ENCODE data around the gene MYD88. TPM values are rescaled to one million over a fixed set of nuclear protein-coding genes. Genes with fewer than 3 reads are reported as not detected.

Gene MYD88
- total RNA-seq, 2 donors from 2014 or later: 11.9 to 33.3 TPM

- Histone ChIP-seq H3K27me3 (no peaks in the 10 kb centered on the region), H3K4me1 (no peaks in the 10 kb centered on the region), H3K9me3 (no peaks in the 10 kb centered on the region), H3K27ac (no peak overlapping the region), H3K4me3 (no peak overlapping the region), H3K36me3 (replicated peaks in 1 of 2; ENCODE audit: insufficient read depth in 1 of 2, low read depth in 2 of 2) (no peaks in the 10 kb centered on the region)
- intact Hi-C loops (cut with DNase I): no loop called here
- WGBS, 2 donors: 78 to 86% methylated on average over 3 of the region's 3 CpGs
- no peak for TF ChIP-seq POLR2A (IDR thresholded peaks at IDR 0.05)
- TF ChIP-seq CTCF (IDR thresholded peaks at IDR 0.05): no peak
- DNase-seq: no peak
- ATAC-seq: no peak
Measured at GRCh38 chr3:38100498-38100897, 38.0 kb upstream of the MYD88 start.

- no peak overlapping the region for H3K4me3 ChIP-seq
- ATAC-seq (no peak), DNase-seq (no peak)
- intact Hi-C loops (cut with DNase I): no loop called here
- no peaks in the 10 kb centered on the region for H3K4me1 ChIP-seq
- no peaks in the 10 kb centered on the region for H3K36me3 ChIP-seq (replicated peaks in 1 of 2; ENCODE audit: insufficient read depth in 1 of 2, low read depth in 2 of 2)
- H3K9me3 ChIP-seq: no peaks in the 10 kb centered on the region
- no peak overlapping the region for H3K27ac ChIP-seq
- no peak for TF ChIP-seq POLR2A (IDR thresholded peaks at IDR 0.05)
- TF ChIP-seq CTCF (IDR thresholded peaks at IDR 0.05): no peak
- H3K27me3 ChIP-seq: no peaks in the 10 kb centered on the region
- 81 to 89% methylated on average over 6 of the region's 6 CpGs for WGBS, 2 donors
Measured at GRCh38 chr3:38101811-38102443, 36.5 kb upstream of the MYD88 start.

- WGBS, 2 donors: 43 to 53% methylated on average over 1 of the region's 1 CpG
- no peak for DNase-seq
- Histone ChIP-seq H3K27me3 (no peaks in the 10 kb centered on the region), H3K27ac (no peak overlapping the region), H3K9me3 (no peaks in the 10 kb centered on the region), H3K4me3 (no peak overlapping the region), H3K4me1 (no peaks in the 10 kb centered on the region), H3K36me3 (replicated peaks in 1 of 2; ENCODE audit: insufficient read depth in 1 of 2, low read depth in 2 of 2) (no peaks in the 10 kb centered on the region)
- no peak for ATAC-seq
- intact Hi-C loops (cut with DNase I): no loop called here
- TF ChIP-seq CTCF (IDR thresholded peaks at IDR 0.05): no peak
- no peak for TF ChIP-seq POLR2A (IDR thresholded peaks at IDR 0.05)
Measured at GRCh38 chr3:38102444-38102814, 36.0 kb upstream of the MYD88 start.

GRCh38 chr3:38105525-38105924, 32.9 kb upstream of the MYD88 start:
- H3K27me3 ChIP-seq: no peaks in the 10 kb centered on the region
- ATAC-seq (no peak), DNase-seq (no peak)
- H3K4me1 ChIP-seq: no peaks in the 10 kb centered on the region
- no peak overlapping the region for H3K27ac ChIP-seq
- H3K36me3 ChIP-seq (replicated peaks in 1 of 2; ENCODE audit: insufficient read depth in 1 of 2, low read depth in 2 of 2): no peaks in the 10 kb centered on the region
- H3K4me3 ChIP-seq: no peak overlapping the region
- intact Hi-C loops (cut with DNase I): no loop called here
- WGBS, 2 donors: 22 to 31% methylated on average over 1 of the region's 1 CpG
- TF ChIP-seq CTCF (IDR thresholded peaks at IDR 0.05) (no peak), POLR2A (IDR thresholded peaks at IDR 0.05) (no peak)
- H3K9me3 ChIP-seq: no peaks in the 10 kb centered on the region

GRCh38 chr3:38107911-38108648, 30.4 kb upstream of the MYD88 start:
- no peak overlapping the region for H3K27ac ChIP-seq
- WGBS, 2 donors: 67 to 73% methylated on average over 4 to 7 of the region's 7 CpGs
- DNase-seq (no peak), ATAC-seq (no peak)
- H3K36me3 ChIP-seq (replicated peaks in 1 of 2; ENCODE audit: insufficient read depth in 1 of 2, low read depth in 2 of 2): no peaks in the 10 kb centered on the region
- intact Hi-C loops (cut with DNase I): no loop called here
- no peak for TF ChIP-seq POLR2A (IDR thresholded peaks at IDR 0.05)
- no peak for TF ChIP-seq CTCF (IDR thresholded peaks at IDR 0.05)
- no peaks in the 10 kb centered on the region for H3K27me3 ChIP-seq
- H3K9me3 ChIP-seq: no peaks in the 10 kb centered on the region
- no peaks in the 10 kb centered on the region for H3K4me1 ChIP-seq
- H3K4me3 ChIP-seq: no peak overlapping the region
